ENCODE measurements around the gene ATP2B2. TPM values are rescaled to one million over a fixed set of nuclear protein-coding genes. Genes with fewer than 3 reads are reported as not detected.

The ATP2B2 gene
- total RNA-seq, 1 experiment from 2014 or later, result not detected

GRCh38 chr3:10320320-10320677 is 185.1 kb downstream of the ATP2B2 start:
- BruUV-seq (replicated peaks), result no TSS peak
- ATAC-seq, result 0 out of 2 replicates have a peak, but pooled peaks have one; percentile 2
- intact Hi-C loops (cut with micrococcal nuclease), result no loop called here

GRCh38 chr3:10319804-10320203 is 185.6 kb downstream of the ATP2B2 start:
- no peaks in the 10 kb centered on the region for H3K9me3 ChIP-seq (ENCODE audit: control insufficient read depth in 1 of 2, insufficient read depth in 1 of 2, low read depth in 1 of 2, low read length in 2 of 2)
- no peak overlapping the region for H2AFZ ChIP-seq (ENCODE audit: low read depth, low read length, poor library complexity, severe bottlenecking)
- peaks cover 0 to 19% of the 10 kb centered on the region in 2 experiments; a peak in 2 of 4 replicates for H3K4me1 ChIP-seq (ENCODE audit: control insufficient read depth in 1 of 2, insufficient read depth in 2 of 2, low read length in 2 of 2)
- peak overlapping the region; percentile 85 to 90 for H3K4me3 ChIP-seq (replicated peaks in 1 of 2; ENCODE audit: low read depth in 1 of 2, low read length in 2 of 2)
- peaks cover 40% of the 10 kb centered on the region for H3K79me2 ChIP-seq (ENCODE audit: insufficient read depth, low read length)
- H3K27me3 ChIP-seq (ENCODE audit: insufficient read depth, low read length), result no peaks in the 10 kb centered on the region
- ChIA-PET POLR2A (no interaction called here), RAD21 (ENCODE audit: low non-redundant PET in 1 of 2, low total read pairs in 2 of 2, uncharacterized antibody in 2 of 2, unreplicated experiment in 2 of 2) (no interaction called here), CTCF (no interaction called here)
- no TSS peak for BruUV-seq (replicated peaks)
- no peak overlapping the region for H3K27ac ChIP-seq (ENCODE audit: low read depth, low read length)
- peaks cover 28 to 37% of the 10 kb centered on the region in 2 experiments; a peak in 3 of 4 replicates for H3K36me3 ChIP-seq (ENCODE audit: control insufficient read depth in 1 of 2, insufficient read depth in 2 of 2, low read length in 2 of 2)
- peak overlapping the region; percentile 85 for H3K9ac ChIP-seq (ENCODE audit: low read length)
- DNase-seq (ENCODE audit: low read depth, low spot score) (no peak), ATAC-seq (no peak)
- peak overlapping the region; percentile 99 for H3K4me2 ChIP-seq (ENCODE audit: low read length)
- no peaks in the 10 kb centered on the region for H3K9me2 ChIP-seq (ENCODE audit: insufficient read depth)
- H4K20me1 ChIP-seq (ENCODE audit: insufficient read depth), result 0 out of 2 replicates have a peak, but pooled peaks cover 4% of the 10 kb centered on the region
- intact Hi-C loops (cut with micrococcal nuclease), result no loop called here
- TF ChIP-seq REST (IDR thresholded peaks at IDR 0.05; ENCODE audit: low read depth), result no peak
- TF ChIP-seq CEBPB (IDR thresholded peaks at IDR 0.05; ENCODE audit: low read depth), result no peak
- no peak for TF ChIP-seq ATF3 (IDR thresholded peaks at IDR 0.05)
- TF ChIP-seq TCF7L2 (IDR thresholded peaks at IDR 0.05; ENCODE audit: borderline replicate concordance, extremely low read depth, insufficient read depth, insufficient read length), result no peak
- TF ChIP-seq ZNF274 (IDR thresholded peaks at IDR 0.05; ENCODE audit: low read depth, low read length), result no peak
- TF ChIP-seq POLR2AphosphoS5 (IDR thresholded peaks at IDR 0.05; ENCODE audit: low read depth, low read length), result no peak
- no peak for TF ChIP-seq FOSL1 (IDR thresholded peaks at IDR 0.05; ENCODE audit: low read depth)
- TF ChIP-seq CTCF (IDR thresholded peaks at IDR 0.05 in 2 of 3, conservative IDR thresholded peaks at IDR 0.05 in 1 of 3; ENCODE audit: borderline replicate concordance in 1 of 3, insufficient read depth in 1 of 3, low read depth in 2 of 3, low read length in 2 of 3), result no peak
- TF ChIP-seq SRF (IDR thresholded peaks at IDR 0.05; ENCODE audit: low read depth), result no peak
- no peak for TF ChIP-seq YY1 (IDR thresholded peaks at IDR 0.05; ENCODE audit: extremely low read depth, insufficient replicate concordance, low read depth, low read length)
- TF ChIP-seq EZH2 (IDR thresholded peaks at IDR 0.05), result no peak
- TF ChIP-seq SP1 (IDR thresholded peaks at IDR 0.05; ENCODE audit: low read depth), result no peak
- no peak for TF ChIP-seq JUND (IDR thresholded peaks at IDR 0.05)

More at GRCh38 chr3:10320320-10320677, 185.1 kb downstream of the ATP2B2 start:
- no peaks in the 10 kb centered on the region for H3K9me2 ChIP-seq (ENCODE audit: insufficient read depth)
- peaks cover 23 to 33% of the 10 kb centered on the region in 2 experiments; a peak in 3 of 4 replicates for H3K36me3 ChIP-seq (ENCODE audit: control insufficient read depth in 1 of 2, insufficient read depth in 2 of 2, low read length in 2 of 2)
- peaks cover 40% of the 10 kb centered on the region for H3K79me2 ChIP-seq (ENCODE audit: insufficient read depth, low read length)
- H4K20me1 ChIP-seq (ENCODE audit: insufficient read depth), result 0 out of 2 replicates have a peak, but pooled peaks cover 4% of the 10 kb centered on the region
- no peak overlapping the region for H3K27ac ChIP-seq (ENCODE audit: low read depth, low read length)
- H3K9ac ChIP-seq (ENCODE audit: low read length), result peak overlapping the region; percentile 85
- H3K27me3 ChIP-seq (ENCODE audit: insufficient read depth, low read length), result no peaks in the 10 kb centered on the region
- peaks cover 0 to 19% of the 10 kb centered on the region in 2 experiments; a peak in 2 of 4 replicates for H3K4me1 ChIP-seq (ENCODE audit: control insufficient read depth in 1 of 2, insufficient read depth in 2 of 2, low read length in 2 of 2)
- H3K4me3 ChIP-seq (replicated peaks in 1 of 2; ENCODE audit: low read depth in 1 of 2, low read length in 2 of 2), result peak overlapping the region; percentile 85 to 90
- CTCF ChIA-PET, result interaction anchor here (0.6 to 1.3 kb wide), 3 partner anchors 14 to 374 kb away, joined by 3 to 6 read pairs (median 3); no protein-coding TSS in a partner anchor
- peak overlapping the region; percentile 99 for H3K4me2 ChIP-seq (ENCODE audit: low read length)
- no peak overlapping the region for H2AFZ ChIP-seq (ENCODE audit: low read depth, low read length, poor library complexity, severe bottlenecking)
- POLR2A ChIA-PET, result no interaction called here
- RAD21 ChIA-PET (ENCODE audit: low non-redundant PET in 1 of 2, low total read pairs in 2 of 2, uncharacterized antibody in 2 of 2, unreplicated experiment in 2 of 2), result no interaction called here
- no peaks in the 10 kb centered on the region for H3K9me3 ChIP-seq (ENCODE audit: control insufficient read depth in 1 of 2, insufficient read depth in 1 of 2, low read depth in 1 of 2, low read length in 2 of 2)
- TF ChIP-seq POLR2A (IDR thresholded peaks at IDR 0.05; ENCODE audit: borderline replicate concordance, extremely low read depth, insufficient read depth, insufficient read length), result no peak
- no peak for TF ChIP-seq SP1 (IDR thresholded peaks at IDR 0.05; ENCODE audit: low read depth)
- no peak for TF ChIP-seq TCF7L2 (IDR thresholded peaks at IDR 0.05; ENCODE audit: borderline replicate concordance, extremely low read depth, insufficient read depth, insufficient read length)
- no peak for TF ChIP-seq FOSL1 (IDR thresholded peaks at IDR 0.05; ENCODE audit: low read depth)
- no peak for TF ChIP-seq SIN3A (IDR thresholded peaks at IDR 0.05; ENCODE audit: low read depth)
- DNase-seq (ENCODE audit: low read depth, low spot score), result no peak

Data from HCT116 (cell line).